Kidney (tissue), 14 donors: ENCODE measurements around the gene ABCA4. TPM values are rescaled to one million over a fixed set of nuclear protein-coding genes. Genes with fewer than 3 reads are reported as not detected.

Experiments used
- DNase-seq, 5 donors: peaks; one replicate each; pipeline ENCODE4 v3.0.0-alpha.2; 2013 to 2020
- FAIRE-seq: peaks from 2 replicates; lab custom pipeline; 2012; peaks lifted over from hg19 to GRCh38; lab: Jason Lieb, UNC
- H3K27ac ChIP-seq, 2 donors: one replicate each; pipeline ENCODE4 v1.7.0; 2013; ENCODE audit warnings: low read depth in 2 of 2, low read length in 2 of 2, inconsistent platforms in 1 of 2
- H3K27me3 ChIP-seq: one replicate; pipeline ENCODE4 v1.7.1; 2013; ENCODE audit warnings: low read length, inconsistent platforms; ENCODE audit not compliant: control insufficient read depth, insufficient read depth
- H3K36me3 ChIP-seq, 3 donors: one replicate each; pipeline versions ENCODE4 v1.7.0 to v1.7.1; 2013; ENCODE audit warnings: low read length in 3 of 3, control low read depth in 1 of 3, inconsistent platforms in 1 of 3; ENCODE audit not compliant: insufficient read depth in 3 of 3, control insufficient read depth in 2 of 3
- H3K4me1 ChIP-seq, 3 donors: one replicate each; pipeline versions ENCODE4 v1.7.0 to v1.7.1; 2013; ENCODE audit warnings: low read length in 3 of 3, inconsistent platforms in 1 of 3, low read depth in 1 of 3; ENCODE audit not compliant: control insufficient read depth in 2 of 3, insufficient read depth in 2 of 3
- H3K4me3 ChIP-seq, 3 donors: one replicate each; pipeline versions ENCODE4 v1.7.0 to v1.8.1; 2013; ENCODE audit warnings: low read length in 3 of 3, control low read depth in 1 of 3, inconsistent platforms in 1 of 3
- H3K9ac ChIP-seq, 3 donors: one replicate each; pipeline versions ENCODE4 v1.7.0 to v1.7.1; 2013; ENCODE audit warnings: low read length in 3 of 3, control low read depth in 1 of 3, inconsistent platforms in 1 of 3
- H3K9me3 ChIP-seq, 3 donors: one replicate each; pipeline versions ENCODE4 v1.7.0 to v1.7.1; 2013; ENCODE audit warnings: low read length in 3 of 3, control low read depth in 1 of 3, inconsistent platforms in 1 of 3; ENCODE audit not compliant: control insufficient read depth in 2 of 3, insufficient read depth in 1 of 3
- CTCF ChIP-seq: IDR thresholded peaks from 3 replicates; pipeline ENCODE4 v1.5.1; 2012; ENCODE audit warnings: mild to moderate bottlenecking, moderate library complexity, borderline replicate concordance; ENCODE audit not compliant: insufficient read depth; ENCODE audit errors: extremely low read depth
- intact Hi-C: fragments of 100-400 bp; cut with DNase I; formaldehyde crosslinking; loops from one replicate; pipeline ENCODE4 v1.11.1; 2022
- polyA plus RNA-seq: library from polyadenylated mRNA; stranded (reverse); fragments of 350-450 nt; fragmentation: Illumina TruSeq; extraction: RNeasy Lipid Tissue Mini Kit (QIAGEN cat#74804); gene quantifications from one replicate; pipeline ENCODE4 v1.2.3, GENCODE V29; 2014; ENCODE audit warnings: low read depth, low replicate concordance; ENCODE audit not compliant: insufficient read depth
- total RNA-seq: library from RNA; stranded (reverse); fragmentation: NEBNext Ultra II Directional; extraction: Animal tissue kit (Norgen Biotek cat#: 25700); gene quantifications from one replicate; pipeline ENCODE4 v1.2.1, GENCODE V29; 2021
- donor health status: control.
- donor health status: control.
- donor health status: control.
- donor health status: control.
- donor health status: control.
- donor health status: DM: yes; HTN: yes; CAD: no.
- donor health status: Normal renal cell carcinoma (clear cell type).

ABCA4 gene
- total and polyA plus RNA-seq, 2 donors from 2014 or later: 1.5 to 2.1 TPM

- H3K27ac ChIP-seq: no peak overlapping the region
- H3K4me1 ChIP-seq: peaks cover 8 to 21% (median 20%) of the 10 kb centered on the region in 3 donors
- H3K36me3 ChIP-seq: no peaks in the 10 kb centered on the region
- H3K4me3 ChIP-seq: no peak overlapping the region
- no peaks in the 10 kb centered on the region for H3K9me3 ChIP-seq
- intact Hi-C loops: no loop called here
- H3K9ac ChIP-seq: no peak overlapping the region
- no peak for TF ChIP-seq CTCF
- H3K27me3 ChIP-seq: no peaks in the 10 kb centered on the region
- no peak for FAIRE-seq
- peak in 1 of 5 donors; percentile 53 for DNase-seq
Measured at GRCh38 chr1:94072840-94073522, 48.0 kb downstream of the ABCA4 start.

- H3K27ac ChIP-seq: no peak overlapping the region
- H3K27me3 ChIP-seq: no peaks in the 10 kb centered on the region
- TF ChIP-seq CTCF: no peak
- FAIRE-seq (no peak), DNase-seq (no peak)
- intact Hi-C loops: no loop called here
- H3K36me3 ChIP-seq: no peaks in the 10 kb centered on the region
- no peak overlapping the region for H3K9ac ChIP-seq
- H3K9me3 ChIP-seq: no peaks in the 10 kb centered on the region
- H3K4me3 ChIP-seq: no peak overlapping the region
- peaks cover 8 to 22% (median 20%) of the 10 kb centered on the region in 3 donors for H3K4me1 ChIP-seq
Measured at GRCh38 chr1:94071976-94072375, 49.0 kb downstream of the ABCA4 start.

GRCh38 chr1:94071391-94071790, 49.6 kb downstream of the ABCA4 start:
- Histone ChIP-seq H3K27me3 (no peaks in the 10 kb centered on the region), H3K9me3 (no peaks in the 10 kb centered on the region), H3K9ac (no peak overlapping the region), H3K27ac (no peak overlapping the region), H3K36me3 (no peaks in the 10 kb centered on the region), H3K4me3 (no peak overlapping the region), H3K4me1 (peaks cover 8 to 22% (median 20%) of the 10 kb centered on the region in 3 donors)
- no peak for DNase-seq
- TF ChIP-seq CTCF: no peak
- intact Hi-C loops: no loop called here
- no peak for FAIRE-seq
